NCI-H1417 treated with DMSO at 0.1 percent for 48 hours (cell line): ENCODE measurements around the gene MTA1.

Experiments used
- DNase-seq: peaks from one replicate; lab custom pipeline; 2025; lab: John Stamatoyannopoulos, UW

Gene MTA1

DNA sequence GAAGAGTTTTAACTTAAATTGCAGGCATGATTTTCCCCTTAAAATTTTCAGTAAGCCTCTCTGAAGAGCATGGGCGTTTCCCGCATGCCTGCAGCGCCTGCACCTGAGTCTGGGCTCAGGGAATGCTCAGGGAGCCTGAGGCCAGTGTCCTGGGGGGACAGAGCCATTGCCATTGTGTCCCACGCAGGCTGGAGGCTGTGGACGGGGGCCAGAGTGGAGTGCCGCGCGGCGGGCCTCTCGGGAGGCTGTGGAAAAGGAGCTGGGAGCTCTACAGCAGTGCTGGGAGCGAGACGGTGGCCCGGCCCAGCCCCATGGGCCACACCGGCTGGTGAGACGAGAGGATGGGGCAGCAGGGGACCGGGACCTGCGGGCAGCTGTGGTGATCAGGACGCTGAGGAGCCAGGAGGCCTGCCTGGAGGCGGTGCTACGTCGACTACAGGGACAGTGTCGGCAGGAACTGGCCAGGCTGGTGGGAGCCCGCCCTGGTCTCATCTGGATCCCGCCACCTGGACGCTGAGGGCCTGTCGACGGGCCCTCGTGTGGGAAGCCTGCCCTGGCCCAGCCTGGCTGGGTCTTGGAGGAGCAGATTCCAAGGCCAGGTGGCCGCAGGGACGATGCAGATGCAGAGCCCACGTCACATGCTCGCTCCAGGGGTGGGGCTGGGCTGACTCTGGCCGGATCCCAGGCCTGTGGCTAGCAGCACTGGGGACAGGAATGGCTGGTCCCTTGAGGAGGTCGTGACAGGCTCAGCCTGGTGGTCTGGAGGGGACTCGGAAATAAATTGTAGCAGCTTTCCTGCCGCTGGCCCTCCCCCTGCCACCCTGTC lies 79.0 kb downstream of the MTA1 start:
- DNase-seq: no peak

DNA sequence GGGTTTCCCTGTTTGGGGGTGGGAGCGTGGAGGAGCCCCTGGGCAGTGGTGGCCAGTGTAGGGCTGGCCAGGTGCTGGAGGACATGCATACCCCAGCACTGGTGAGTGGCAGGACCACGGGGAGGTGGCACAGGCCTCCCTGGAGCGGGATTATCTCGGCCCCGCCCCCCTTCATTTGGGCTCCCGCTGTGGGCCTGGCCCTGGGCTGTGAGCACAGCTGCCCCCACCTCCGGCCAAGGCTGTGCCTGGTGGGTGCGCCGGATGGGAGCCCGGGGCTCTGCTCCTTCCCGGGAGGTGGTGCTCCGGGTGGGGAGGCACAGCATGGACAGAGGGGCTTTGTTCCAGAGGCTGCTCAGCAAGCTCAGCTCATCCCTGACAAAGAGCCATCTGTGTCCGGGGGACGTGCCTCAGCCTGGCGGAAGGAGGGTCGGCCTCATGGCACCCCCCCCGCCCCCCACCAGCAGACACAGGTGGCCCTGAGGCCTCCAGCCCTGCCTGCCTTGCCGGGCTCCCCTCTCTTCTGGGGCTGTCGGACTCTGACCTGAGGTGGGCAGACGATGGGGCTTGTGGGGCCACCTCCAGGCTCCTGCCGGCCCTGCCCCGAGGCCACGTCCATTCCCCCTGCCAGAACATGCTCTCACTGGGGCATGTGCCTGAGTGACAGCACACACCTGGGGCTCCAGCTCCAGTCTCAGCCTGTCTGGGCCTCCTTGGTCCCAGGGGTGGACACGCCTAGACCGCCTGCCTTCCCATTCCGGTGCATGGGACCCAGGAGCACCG lies 79.8 kb downstream of the MTA1 start:
- DNase-seq: no peak

DNA sequence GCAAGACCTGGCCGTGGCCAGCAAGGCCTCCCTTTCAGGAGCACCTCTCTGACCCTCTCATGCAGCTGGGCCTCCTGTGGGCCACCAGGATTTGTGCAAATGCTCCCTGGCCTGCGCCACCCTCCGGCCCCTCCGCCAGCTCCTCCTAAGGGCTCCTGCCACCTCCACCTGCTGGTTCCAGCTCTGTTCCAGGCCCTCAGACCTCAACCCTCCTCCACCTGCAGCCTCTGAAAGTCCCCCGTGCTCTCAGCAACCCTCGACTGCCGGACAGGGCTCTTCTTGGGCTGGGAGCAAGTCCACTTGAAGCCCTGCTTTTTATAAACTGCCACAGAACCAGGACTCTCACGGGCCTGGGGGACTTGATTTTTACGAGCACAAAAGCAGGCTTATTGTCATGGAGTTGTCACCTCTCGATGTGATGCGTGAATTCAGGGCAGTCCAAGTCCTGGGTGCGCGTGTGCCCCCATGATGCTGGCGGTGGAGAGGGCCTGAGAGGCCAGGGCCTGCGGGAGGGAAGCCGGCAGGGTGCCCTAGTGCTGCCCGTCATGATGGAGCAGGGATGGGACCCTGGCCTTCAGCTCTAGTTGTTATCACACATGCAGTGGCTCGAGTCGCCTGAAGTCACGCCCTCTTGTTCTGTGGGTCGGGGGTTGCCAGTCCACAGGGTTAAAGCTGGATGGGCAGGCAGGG lies 80.6 kb downstream of the MTA1 start:
- no peak for DNase-seq

DNA sequence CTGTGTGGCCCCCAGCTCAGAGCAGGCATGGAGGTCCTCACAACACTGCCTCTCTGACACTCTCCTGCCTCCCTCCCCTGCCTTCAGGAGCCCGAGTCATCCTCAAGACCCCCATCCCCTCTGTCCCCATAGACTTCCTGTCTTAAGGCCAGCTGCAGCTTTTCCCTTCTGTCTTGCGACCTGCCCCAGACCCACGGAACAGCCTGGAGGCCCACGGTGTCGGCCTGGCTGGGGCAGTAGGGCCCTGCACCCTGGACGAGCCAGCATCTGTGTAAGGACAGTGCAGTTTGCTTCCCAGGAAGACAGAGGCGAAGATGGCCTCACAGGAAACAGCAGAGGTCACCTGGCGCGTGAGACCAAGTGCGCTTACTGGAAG lies 81.1 kb downstream of the MTA1 start:
- no peak for DNase-seq

DNA sequence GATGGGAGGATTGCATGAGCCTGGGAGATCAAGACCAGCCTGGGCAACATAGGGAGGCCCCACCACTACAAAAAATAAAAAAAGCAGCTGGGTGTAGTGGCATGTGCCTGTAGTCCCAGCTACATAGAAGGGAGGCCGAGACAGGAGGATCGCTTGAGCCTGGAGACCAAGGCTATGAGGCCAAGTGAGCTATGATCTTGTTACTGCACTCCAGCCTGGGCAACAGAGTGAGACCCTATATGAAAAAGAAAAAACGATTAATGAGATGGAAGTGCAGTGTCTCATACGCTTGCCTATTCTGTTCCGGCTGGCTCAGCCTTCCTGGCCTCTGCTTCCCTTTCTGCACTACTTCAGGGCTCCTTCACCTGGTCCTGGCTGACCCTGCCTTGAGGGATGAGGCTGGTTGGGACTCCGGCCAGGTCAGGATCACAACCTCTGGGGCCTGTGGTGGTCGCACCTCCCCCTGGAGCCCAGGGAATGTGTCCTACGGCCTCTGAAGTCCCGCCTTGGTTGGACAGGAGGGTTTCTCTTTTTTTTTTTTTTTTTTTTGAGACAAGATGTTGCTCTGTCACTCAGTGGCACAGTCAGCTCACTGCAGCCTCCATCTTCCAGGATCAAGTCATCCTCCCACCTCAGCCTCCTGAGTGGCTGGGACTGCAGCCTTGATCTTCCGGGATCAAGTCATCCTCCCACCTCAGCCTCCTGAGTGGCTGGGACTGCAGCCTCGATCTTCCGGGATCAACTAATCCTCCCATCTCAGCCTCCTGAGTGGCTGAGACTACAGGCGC lies 82.1 kb downstream of the MTA1 start:
- DNase-seq: no peak

DNA sequence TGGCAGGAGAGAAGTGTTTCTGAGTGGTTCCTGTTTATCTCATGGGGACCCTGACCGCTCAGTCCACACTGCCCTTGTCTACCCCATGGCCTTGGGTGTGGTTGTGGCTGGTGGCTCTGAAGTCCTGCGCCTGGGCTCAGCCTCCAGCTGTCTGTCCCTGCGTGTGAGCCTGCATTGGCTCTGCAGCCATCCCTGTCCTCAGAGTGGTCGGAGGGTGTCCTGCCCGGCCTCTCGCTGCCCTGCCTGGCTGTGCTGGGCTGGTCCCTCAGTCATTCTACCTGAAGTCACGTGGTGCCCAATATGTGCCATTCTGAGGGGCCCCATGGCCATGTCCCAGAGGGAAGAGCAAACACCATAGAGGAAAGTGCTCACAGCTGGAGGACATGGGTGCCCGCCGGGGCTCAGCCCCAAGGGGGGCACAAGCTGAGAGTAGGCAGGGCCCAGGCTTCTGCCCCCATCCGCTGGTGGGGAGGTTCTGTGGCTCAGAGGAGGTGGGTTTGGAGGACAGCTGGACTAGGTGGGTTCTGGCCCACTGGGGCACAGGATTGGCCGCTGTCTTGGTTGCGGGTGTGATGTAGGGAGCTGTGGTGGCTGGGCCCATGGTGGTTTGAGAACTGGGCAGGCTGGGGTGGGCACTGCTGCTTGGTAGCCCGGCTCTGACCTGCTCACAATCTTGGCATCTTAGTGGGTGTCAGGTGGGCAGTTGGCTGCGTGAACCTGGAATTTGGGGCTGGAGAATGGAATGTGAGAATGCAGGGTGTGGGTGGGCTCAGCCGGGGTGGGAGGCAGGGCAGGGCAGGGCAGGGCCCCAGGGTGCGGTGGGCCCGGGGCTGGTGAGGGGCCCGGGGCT lies 83.0 kb downstream of the MTA1 start:
- no peak for DNase-seq

DNA sequence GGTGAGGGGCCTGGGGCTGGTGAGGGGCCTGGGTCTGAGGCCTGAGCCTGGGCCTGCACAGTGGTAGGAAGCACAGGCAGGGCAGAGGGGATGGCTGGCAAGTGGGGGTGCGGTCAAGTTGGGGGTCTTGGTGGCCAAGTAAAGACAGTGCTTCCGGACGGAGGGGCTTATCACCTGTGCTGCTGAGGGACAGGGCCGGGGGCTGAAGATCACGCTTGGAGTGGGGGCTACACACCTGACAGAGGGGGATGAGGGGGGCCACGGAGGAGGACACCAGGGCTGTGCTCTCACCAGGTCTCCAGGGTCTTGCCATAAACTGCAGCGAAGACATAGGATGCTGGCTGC lies 83.6 kb downstream of the MTA1 start:
- no peak for DNase-seq

DNA sequence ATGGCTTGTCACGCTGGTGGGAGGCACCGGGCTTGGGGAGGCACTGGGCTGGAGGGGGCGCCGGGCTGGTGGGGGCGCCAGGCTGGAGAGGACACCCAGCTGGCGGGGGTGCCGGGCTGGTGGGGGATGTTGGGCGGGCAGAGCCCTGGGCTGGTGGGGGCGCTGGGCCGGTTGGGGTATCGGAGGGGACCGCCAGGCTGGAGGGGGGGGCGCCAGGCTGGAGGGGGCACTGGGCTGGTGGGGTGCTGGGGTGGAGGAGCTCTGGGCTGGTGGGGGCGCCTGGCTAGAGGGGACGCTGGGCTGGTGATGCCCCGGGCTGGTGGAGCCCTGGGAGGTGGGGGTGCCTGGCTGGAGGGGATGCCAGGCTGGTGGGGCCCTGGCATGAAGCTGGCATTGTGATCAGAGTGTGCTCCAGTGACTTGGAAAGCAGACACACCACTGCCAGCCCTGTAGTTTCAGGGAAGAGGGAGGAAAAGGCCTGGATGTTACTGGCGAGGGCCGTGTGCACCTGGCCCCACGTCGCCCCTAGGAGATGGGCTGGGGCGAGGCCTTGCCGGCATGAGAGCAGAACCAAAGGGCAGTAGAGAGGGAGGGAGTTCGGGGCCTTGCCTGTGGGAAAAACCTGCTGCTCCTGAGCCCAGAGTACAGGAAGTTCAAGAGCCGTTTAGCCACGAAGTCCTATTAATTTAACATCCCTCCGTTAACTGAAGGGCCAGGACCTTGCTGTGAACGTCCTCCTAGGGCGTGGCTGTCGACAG lies 84.5 kb downstream of the MTA1 start:
- no peak for DNase-seq

DNA sequence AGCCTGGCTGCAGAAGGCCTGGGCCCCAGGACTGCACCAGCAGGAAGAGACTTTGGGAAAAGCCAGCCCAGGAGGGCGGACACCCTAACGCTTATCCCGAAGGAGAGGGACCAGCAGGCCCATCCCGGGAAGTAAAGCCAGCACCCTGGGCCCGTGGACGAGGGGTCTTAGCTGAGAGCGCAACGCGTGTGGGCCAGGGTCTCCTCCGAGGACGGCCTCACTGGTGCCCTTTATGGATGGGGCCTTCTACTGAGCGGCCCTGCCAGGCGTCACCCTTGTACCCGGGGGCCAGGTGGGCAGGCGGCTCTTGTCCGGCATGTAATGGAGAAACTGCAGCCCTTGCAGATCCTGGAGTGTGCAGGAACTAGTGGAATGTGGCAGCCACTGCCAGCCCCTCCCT lies 85.5 kb downstream of the MTA1 start:
- DNase-seq: no peak

DNA sequence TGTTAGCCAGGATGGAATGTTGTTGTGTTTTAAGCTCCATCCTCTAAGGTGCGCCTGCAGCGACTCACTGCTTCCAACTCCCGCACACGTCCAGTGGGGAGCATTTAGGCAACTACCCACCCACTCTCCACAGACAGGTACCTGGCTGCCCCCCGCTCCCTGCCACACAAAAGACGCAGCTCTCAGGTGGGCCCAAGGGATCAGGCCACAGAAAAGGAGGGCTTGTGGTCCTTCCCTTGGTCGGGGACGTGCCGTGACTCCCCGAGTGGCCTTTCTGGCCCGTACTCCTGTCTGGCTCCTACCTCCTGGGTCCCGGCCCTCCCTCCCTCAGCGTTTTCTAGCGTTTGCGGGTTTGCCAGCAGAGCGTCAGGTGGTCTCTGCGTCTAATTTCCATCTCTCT lies 87.6 kb downstream of the MTA1 start:
- no peak for DNase-seq

DNA sequence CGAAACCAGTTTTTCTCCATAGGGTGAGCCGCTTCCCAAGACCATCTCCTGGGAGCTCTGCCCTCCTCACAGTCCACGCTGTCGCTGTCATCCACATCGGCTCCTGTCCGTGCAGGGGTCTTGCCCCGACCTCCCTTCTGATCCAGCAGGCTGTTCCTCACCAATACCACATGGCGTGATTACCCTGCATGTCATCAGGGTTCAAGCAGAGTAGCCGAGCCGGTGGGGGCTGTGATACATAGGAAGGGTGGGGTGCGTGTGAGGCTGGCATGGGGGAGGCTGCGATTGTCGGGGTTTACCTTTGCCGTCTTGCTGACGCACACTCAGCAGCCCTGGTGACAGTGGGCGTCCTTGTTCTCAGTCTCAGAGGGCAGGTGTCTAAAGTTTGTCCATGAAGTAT lies 88.4 kb downstream of the MTA1 start:
- DNase-seq: no peak

DNA sequence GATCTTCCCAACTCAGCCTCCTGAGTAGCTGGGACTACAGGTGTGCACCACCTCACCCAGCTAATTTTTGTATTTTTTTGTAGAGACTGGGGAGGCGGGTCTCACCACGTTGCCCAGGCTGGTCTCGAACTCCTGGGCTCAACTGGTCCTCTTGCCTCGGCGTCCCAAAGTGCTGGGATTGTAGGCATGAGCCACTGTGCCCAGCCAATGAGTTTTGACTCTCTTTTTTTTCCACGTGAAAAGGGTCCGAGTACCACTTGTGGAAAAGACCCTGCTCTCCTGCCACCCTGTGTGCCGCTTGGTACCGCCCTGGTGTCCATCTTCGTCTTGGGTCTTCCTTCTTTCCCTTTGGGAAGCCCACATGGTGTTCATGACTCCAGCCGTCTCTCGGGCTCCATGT lies 89.0 kb downstream of the MTA1 start:
- DNase-seq: no peak

DNA sequence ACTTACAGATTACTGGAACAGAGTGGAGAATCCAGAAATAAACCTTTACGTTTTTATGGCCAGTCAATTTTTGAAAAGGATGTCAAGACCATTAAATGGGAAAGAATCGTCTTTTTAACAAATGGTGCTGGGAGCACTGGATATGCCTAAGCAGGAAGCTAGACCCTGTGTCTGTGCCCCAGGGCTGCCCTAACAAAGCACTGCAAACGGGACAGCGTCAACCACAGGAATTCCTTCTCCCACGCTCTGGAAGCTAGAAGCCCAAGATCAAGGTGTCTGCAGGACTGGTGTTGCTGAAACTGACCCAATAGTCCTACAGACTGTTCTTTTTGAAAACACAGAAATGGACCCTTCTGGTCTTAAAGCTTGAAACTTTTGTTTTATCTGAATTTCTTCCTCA lies 97.5 kb downstream of the MTA1 start:
- DNase-seq: no peak

DNA sequence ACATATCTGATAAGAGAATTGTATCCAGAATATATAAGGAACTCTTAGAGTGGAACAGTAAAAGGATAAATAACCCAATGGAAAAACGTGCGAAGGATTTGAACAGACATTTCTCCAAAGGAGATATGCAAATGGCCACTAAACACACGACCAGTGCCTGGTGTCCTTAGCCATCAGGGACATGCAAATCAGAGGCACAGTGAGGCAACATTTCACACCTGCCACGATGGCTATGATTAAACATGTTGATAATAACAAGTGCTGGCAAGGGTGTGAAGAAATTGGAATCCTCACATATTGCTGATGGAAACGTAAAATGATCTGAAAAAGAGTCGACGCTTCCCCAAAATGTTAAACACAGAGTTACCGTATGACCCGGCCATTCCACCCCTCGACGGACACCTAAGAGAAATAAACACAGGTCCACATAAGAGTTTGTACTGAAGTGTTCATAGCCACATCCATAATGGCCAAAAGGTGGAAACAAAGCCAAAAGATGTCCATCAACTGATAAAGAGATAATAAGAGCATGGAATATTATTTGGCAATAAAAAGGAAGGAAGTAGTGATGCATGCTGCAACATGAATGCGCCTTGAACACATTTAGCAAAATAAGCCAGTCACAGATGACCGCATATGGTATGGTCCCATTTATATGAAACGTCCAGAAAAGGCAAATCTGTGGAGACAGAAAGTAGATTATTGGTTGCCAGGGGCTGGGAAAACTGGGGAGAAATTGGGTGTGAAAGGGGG lies 100.5 kb downstream of the MTA1 start:
- no peak for DNase-seq
